ENCODE data around the gene ARFGEF2.
"Not testable (repeated sequence)": the region's sequence is repeated elsewhere in the genome, so short reads cannot be mapped to it uniquely, and the experiment has no call there.

The ARFGEF2 gene

GRCh38 chr20:48921168-48921882 lies at the start of gene ARFGEF2:
Gene ARFGEF2 (plus strand): TSS chr20:48921711. CDS start chr20:48921890, 179 bp downstream.
- DNase-seq: peak; percentile 84 to 93

GRCh38 chr20:48875233-48875913 lies 46.1 kb upstream of the ARFGEF2 start:
- no peak for DNase-seq

- peak in 1 of 2 experiments; percentile 11 for DNase-seq
Observed at GRCh38 chr20:48875914-48876240, 45.6 kb upstream of the ARFGEF2 start.

- no peak for DNase-seq
Observed at GRCh38 chr20:48877304-48877703, 44.2 kb upstream of the ARFGEF2 start.

GRCh38 chr20:48878534-48879248 lies 42.8 kb upstream of the ARFGEF2 start:
- DNase-seq: no peak

- no peak for DNase-seq
Observed at GRCh38 chr20:48879612-48880245, 41.8 kb upstream of the ARFGEF2 start.

GRCh38 chr20:48880331-48880730 lies 41.2 kb upstream of the ARFGEF2 start:
- no peak for DNase-seq

GRCh38 chr20:48880981-48881657 lies 40.4 kb upstream of the ARFGEF2 start:
- no peak for DNase-seq

- no peak for DNase-seq
Observed at GRCh38 chr20:48885237-48885636, 36.3 kb upstream of the ARFGEF2 start.

- DNase-seq: no peak
Observed at GRCh38 chr20:48886194-48886593, 35.3 kb upstream of the ARFGEF2 start.

GRCh38 chr20:48886811-48887210 lies 34.7 kb upstream of the ARFGEF2 start:
- no peak for DNase-seq

GRCh38 chr20:48888517-48888916 lies 33.0 kb upstream of the ARFGEF2 start:
- DNase-seq: not testable (repeated sequence)

- DNase-seq: no peak
Observed at GRCh38 chr20:48889140-48889790, 32.2 kb upstream of the ARFGEF2 start.

GRCh38 chr20:48891235-48892048 lies 30.1 kb upstream of the ARFGEF2 start:
- no peak for DNase-seq

- DNase-seq: no peak
Observed at GRCh38 chr20:48892049-48892470, 29.5 kb upstream of the ARFGEF2 start.

GRCh38 chr20:48892891-48893290 lies 28.6 kb upstream of the ARFGEF2 start:
- no peak for DNase-seq

GRCh38 chr20:48893374-48893773 lies 28.1 kb upstream of the ARFGEF2 start:
- DNase-seq: no peak

- no peak for DNase-seq
Observed at GRCh38 chr20:48897305-48898010, 24.1 kb upstream of the ARFGEF2 start.

- no peak for DNase-seq
Observed at GRCh38 chr20:48898210-48898609, 23.3 kb upstream of the ARFGEF2 start.

GRCh38 chr20:48898896-48899530 lies 22.5 kb upstream of the ARFGEF2 start:
- DNase-seq: no peak

All from Kasumi-1 (cell line).